OCI-LY1 (cell line): ENCODE results near the gene ZNF454.

Experiments used
- EZH2 ChIP-seq: fragments of 200-600 bp; sonication (generic), shearing (Covaris generic); IDR thresholded peaks from 2 replicates; pipeline ENCODE4 v1.8.0; 2017; ENCODE audit warnings: borderline replicate concordance, mixed run types, mild to moderate bottlenecking, antibody characterized with exemption, low read length, moderate library complexity, mixed read lengths
- TF ChIP-seq, protein P1 (sequence below): fragments of 200-600 bp; sonication (generic), shearing (Covaris generic); IDR thresholded peaks from 2 replicates; pipeline ENCODE4 v1.5.1; 2017; ENCODE audit warnings: mild to moderate bottlenecking, antibody characterized with exemption, low read length, moderate library complexity, mixed read lengths

DNA sequence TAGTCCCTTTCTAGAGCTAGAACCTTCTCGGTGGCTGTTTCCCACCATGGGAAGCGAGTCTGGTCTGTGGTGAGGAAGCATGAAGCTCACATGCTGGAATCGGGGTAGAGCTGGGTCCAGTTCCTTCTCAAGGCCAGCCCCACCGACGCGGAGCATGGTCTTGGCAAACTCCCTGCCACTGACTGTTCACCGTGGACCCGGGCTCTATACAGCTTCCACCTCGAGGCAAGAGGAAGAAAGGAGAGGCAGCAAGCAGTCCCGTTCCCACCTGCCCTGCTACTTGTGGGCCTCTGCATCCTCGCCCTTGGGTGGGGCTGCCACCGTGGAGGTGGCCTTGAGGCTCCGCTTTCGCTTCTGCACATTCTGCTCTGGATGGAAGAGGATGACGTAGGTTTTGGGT lies 40.4 kb downstream of the ZNF454 start:
- TF ChIP-seq EZH2 = no peak
- TF ChIP-seq, protein P1, sequence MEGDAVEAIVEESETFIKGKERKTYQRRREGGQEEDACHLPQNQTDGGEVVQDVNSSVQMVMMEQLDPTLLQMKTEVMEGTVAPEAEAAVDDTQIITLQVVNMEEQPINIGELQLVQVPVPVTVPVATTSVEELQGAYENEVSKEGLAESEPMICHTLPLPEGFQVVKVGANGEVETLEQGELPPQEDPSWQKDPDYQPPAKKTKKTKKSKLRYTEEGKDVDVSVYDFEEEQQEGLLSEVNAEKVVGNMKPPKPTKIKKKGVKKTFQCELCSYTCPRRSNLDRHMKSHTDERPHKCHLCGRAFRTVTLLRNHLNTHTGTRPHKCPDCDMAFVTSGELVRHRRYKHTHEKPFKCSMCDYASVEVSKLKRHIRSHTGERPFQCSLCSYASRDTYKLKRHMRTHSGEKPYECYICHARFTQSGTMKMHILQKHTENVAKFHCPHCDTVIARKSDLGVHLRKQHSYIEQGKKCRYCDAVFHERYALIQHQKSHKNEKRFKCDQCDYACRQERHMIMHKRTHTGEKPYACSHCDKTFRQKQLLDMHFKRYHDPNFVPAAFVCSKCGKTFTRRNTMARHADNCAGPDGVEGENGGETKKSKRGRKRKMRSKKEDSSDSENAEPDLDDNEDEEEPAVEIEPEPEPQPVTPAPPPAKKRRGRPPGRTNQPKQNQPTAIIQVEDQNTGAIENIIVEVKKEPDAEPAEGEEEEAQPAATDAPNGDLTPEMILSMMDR = no peak
